Stimulated activated CD8-positive, alpha-beta memory T cell treated with anti-CD3 and anti-CD28 coated beads, Interleukin-12 subunit alpha, Interleukin-12 subunit beta, amount 100 ng/mL, for 1 hour (primary cell): ENCODE results near the gene P3R3URF.

Experiments used
- DNase-seq: peaks from one replicate; pipeline ENCODE4 v3.0.0-alpha.2; 2020; ENCODE audit warnings: low read depth

P3R3URF gene

DNA sequence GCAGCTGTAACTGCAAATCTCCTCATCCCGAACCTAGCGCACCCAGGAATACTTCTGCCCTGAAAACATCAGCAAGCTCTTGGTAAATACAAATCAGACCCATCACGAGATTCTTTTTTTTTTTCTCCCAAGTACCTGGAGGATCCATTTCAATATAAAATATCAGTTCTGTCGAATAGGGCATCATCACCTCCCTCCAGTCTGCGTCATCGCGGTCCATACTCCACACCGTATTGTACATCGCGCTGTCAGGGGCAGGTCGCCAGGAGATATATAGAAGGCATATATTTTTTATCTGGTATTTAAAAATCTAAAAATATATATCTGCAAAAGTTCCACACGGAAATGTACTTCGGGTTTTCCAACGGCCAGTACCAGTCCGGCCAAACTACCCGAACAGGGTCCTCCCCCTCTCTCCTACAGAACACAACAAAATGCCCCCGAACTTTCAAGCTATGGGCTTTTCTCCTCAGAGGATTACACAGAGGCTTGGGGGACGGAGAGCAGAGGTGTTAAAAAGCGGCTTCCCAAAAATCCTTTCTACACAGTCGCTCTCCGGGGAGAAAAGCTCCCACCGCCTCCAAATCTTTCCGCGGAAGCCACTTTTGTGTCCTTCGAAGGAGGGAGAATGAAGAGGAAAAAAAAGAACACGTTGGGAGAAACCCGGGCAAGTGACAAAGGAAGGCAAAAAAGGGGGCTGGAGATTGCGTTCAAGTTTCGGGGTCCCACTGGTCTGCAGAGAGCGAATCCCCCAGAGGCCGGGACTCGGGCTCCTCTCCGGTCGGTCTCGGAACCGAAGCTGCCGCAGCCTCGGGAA is 44.4 kb downstream of the P3R3URF start:
- DNase-seq = peak; percentile 4

DNA sequence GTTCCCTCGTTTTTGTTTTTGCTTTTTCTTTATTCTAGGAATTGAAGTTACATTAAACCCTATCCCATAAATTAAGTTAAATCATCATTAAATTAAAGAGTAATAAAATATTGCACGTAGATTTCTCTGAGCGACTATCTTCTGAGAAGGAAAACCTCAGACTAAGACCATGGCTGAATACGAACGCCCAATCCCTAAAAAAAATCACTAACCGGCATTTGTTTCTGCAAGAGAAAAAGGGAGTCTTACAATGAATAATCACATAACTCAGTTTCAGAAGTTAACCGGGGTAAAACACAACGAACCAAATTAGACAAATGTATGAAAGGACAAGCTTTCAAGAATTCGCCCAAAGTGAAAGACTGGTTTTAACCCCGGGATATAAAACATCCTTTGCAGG is 45.2 kb downstream of the P3R3URF start:
- no peak for DNase-seq

DNA sequence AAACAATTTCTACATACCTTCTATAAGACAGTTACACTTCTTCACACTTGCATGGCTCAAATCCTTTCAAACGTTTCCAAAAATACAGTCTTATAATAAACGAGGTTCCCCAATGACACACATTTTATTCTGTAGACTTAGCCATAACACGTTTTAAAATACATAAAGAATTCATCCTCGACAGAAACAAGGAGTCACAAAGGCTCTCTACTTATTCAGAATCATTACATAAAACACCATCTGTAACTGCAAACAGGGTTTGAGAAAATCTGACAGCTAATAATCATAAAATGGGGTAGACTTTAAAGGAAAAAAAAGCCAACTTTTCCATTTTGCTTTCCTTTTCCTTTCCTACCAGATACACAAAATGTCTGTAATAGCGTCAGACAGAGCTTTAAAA is 45.7 kb downstream of the P3R3URF start:
- DNase-seq = no peak

DNA sequence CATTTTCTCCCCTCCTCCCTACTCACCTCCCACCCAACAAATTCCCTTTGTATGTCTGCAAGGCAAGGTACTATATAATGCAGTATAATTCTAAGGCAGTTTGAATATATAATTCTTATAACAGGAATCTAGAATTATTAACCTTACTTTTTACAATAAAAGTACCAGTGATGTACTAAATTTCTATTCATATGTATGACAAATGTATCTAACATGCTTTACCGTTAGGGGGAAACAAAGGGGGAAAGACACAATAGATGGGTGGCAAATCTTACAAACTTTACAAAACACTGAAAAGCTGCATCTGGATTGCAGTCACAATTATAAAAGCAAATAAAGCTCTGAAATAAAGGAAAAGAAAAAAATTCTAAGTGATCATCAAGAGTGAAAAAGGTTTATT is 46.2 kb downstream of the P3R3URF start:
- no peak for DNase-seq

DNA sequence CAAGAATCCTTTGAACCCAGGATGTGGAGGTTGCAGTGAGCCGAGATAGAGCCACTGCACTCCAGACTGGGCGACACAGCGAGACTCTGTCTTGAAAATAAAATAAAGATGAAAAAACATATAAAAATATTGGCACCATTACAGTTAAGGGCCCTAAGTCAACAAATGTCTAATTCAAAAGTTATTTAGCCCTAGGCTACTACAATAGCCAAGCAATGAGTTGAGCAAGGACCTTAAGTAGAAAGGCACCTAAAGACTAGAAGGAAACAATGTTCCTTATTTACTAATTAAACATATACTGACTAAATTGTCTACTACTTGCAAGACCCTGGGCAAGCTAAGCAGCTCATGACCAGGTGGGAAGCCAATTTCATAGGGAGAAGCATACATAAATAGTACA is 47.9 kb downstream of the P3R3URF start:
- no peak for DNase-seq
